Muscle of arm (tissue), 12 donors: Measurements from ENCODE around the gene EPB41L3. TPM values are rescaled to one million over a fixed set of nuclear protein-coding genes. Genes with fewer than 3 reads are reported as not detected.
A peak's percentile ranks its signal among the peaks of the same experiment; 100 is the strongest.

Source experiments
- DNase-seq: peaks from one replicate; pipeline ENCODE4 v3.0.0-alpha.2; 2013
- polyA plus RNA-seq, 12 donors: library from polyadenylated mRNA; unstranded; fragments of 120-200 nt; gene quantifications; one replicate each; pipeline ENCODE4 v1.2.1, GENCODE V29; 2013; ENCODE audit not compliant: insufficient read length in 12 of 12

The EPB41L3 gene
- polyA plus RNA-seq, 12 donors: 100 to 150 (median 118) TPM

- DNase-seq: peak; percentile 26
These were observed 126.5 kb downstream of the EPB41L3 start for GRCh38 chr18:5417342-5417741.

GRCh38 chr18:5416112-5416511 lies 127.7 kb downstream of the EPB41L3 start:
- no peak for DNase-seq

- no peak for DNase-seq
These were observed 128.1 kb downstream of the EPB41L3 start for GRCh38 chr18:5415665-5416064.

- no peak for DNase-seq
These were observed 128.8 kb downstream of the EPB41L3 start for GRCh38 chr18:5415031-5415430.

- DNase-seq: no peak
These were observed 129.3 kb downstream of the EPB41L3 start for GRCh38 chr18:5414546-5414945.

GRCh38 chr18:5413447-5413846 lies 130.3 kb downstream of the EPB41L3 start:
- no peak for DNase-seq

- DNase-seq: no peak
These were observed 133.2 kb downstream of the EPB41L3 start for GRCh38 chr18:5410582-5410981.

- DNase-seq: no peak
These were observed 145.5 kb downstream of the EPB41L3 start for GRCh38 chr18:5398269-5398668.

GRCh38 chr18:5397102-5397501 lies 146.7 kb downstream of the EPB41L3 start:
- DNase-seq: no peak

GRCh38 chr18:5395860-5396448 lies 147.8 kb downstream of the EPB41L3 start:
- DNase-seq: no peak

- DNase-seq: no peak
These were observed 150.0 kb downstream of the EPB41L3 start for GRCh38 chr18:5393779-5394178.

GRCh38 chr18:5391409-5391808 lies 152.4 kb downstream of the EPB41L3 start:
- DNase-seq: no peak

GRCh38 chr18:5389356-5389755 lies 154.4 kb downstream of the EPB41L3 start:
- no peak for DNase-seq

GRCh38 chr18:5388896-5389295 lies 154.9 kb downstream of the EPB41L3 start:
- DNase-seq: no peak

GRCh38 chr18:5380586-5380985 lies 163.2 kb downstream of the EPB41L3 start:
- DNase-seq: no peak

- no peak for DNase-seq
These were observed 166.8 kb downstream of the EPB41L3 start for GRCh38 chr18:5376986-5377385.

- peak; percentile 10 for DNase-seq
These were observed 173.5 kb downstream of the EPB41L3 start for GRCh38 chr18:5370332-5370731.

- DNase-seq: no peak
These were observed 174.3 kb downstream of the EPB41L3 start for GRCh38 chr18:5369513-5369912.

- DNase-seq: no peak
These were observed 178.4 kb downstream of the EPB41L3 start for GRCh38 chr18:5365443-5365842.

- peak; percentile 17 for DNase-seq
These were observed 193.2 kb downstream of the EPB41L3 start for GRCh38 chr18:5350636-5351035.
